ENCODE results near the gene RPS6KC1. TPM values are rescaled to one million over a fixed set of nuclear protein-coding genes. Genes with fewer than 3 reads are reported as not detected.

Gene RPS6KC1
- total and polyA plus RNA-seq, 4 donors, result 2.9 to 41.6 (median 11.1) TPM

- DNase-seq, result no peak
- no peaks in the 10 kb centered on the region for H3K4me1 ChIP-seq (ENCODE audit: control insufficient read depth in 5 of 5, insufficient read depth in 5 of 5, low read length in 5 of 5)
- H3K9me3 ChIP-seq (ENCODE audit: control insufficient read depth in 4 of 4, insufficient read depth in 3 of 4, low read length in 3 of 4), result no peaks in the 10 kb centered on the region
- ATAC-seq (ENCODE audit: insufficient read depth, low FRiP score), result no peak
- H3K36me3 ChIP-seq (ENCODE audit: control insufficient read depth in 4 of 4, insufficient read depth in 4 of 4, low read length in 4 of 4), result peaks cover 0 to 7% (median 4%) of the 10 kb centered on the region in 4 donors
- no peak overlapping the region for H3K9ac ChIP-seq (ENCODE audit: insufficient read depth in 1 of 2, low read length in 2 of 2)
- H3K27me3 ChIP-seq (ENCODE audit: control insufficient read depth in 3 of 3, insufficient read depth in 3 of 3, low read length in 2 of 3), result no peaks in the 10 kb centered on the region
- TF ChIP-seq, protein P1, sequence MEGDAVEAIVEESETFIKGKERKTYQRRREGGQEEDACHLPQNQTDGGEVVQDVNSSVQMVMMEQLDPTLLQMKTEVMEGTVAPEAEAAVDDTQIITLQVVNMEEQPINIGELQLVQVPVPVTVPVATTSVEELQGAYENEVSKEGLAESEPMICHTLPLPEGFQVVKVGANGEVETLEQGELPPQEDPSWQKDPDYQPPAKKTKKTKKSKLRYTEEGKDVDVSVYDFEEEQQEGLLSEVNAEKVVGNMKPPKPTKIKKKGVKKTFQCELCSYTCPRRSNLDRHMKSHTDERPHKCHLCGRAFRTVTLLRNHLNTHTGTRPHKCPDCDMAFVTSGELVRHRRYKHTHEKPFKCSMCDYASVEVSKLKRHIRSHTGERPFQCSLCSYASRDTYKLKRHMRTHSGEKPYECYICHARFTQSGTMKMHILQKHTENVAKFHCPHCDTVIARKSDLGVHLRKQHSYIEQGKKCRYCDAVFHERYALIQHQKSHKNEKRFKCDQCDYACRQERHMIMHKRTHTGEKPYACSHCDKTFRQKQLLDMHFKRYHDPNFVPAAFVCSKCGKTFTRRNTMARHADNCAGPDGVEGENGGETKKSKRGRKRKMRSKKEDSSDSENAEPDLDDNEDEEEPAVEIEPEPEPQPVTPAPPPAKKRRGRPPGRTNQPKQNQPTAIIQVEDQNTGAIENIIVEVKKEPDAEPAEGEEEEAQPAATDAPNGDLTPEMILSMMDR (IDR thresholded peaks at IDR 0.05; ENCODE audit: control extremely low read depth, extremely low read depth), result no peak
- H3K27ac ChIP-seq (ENCODE audit: low read depth in 1 of 2, low read length in 1 of 2), result no peak overlapping the region
- no peak overlapping the region for H3K4me3 ChIP-seq
- WGBS, 2 donors, result 96% methylated on average over 2 of the region's 2 CpGs
Measured at GRCh38 chr1:213075725-213076124, 24.7 kb downstream of the RPS6KC1 start.

DNA sequence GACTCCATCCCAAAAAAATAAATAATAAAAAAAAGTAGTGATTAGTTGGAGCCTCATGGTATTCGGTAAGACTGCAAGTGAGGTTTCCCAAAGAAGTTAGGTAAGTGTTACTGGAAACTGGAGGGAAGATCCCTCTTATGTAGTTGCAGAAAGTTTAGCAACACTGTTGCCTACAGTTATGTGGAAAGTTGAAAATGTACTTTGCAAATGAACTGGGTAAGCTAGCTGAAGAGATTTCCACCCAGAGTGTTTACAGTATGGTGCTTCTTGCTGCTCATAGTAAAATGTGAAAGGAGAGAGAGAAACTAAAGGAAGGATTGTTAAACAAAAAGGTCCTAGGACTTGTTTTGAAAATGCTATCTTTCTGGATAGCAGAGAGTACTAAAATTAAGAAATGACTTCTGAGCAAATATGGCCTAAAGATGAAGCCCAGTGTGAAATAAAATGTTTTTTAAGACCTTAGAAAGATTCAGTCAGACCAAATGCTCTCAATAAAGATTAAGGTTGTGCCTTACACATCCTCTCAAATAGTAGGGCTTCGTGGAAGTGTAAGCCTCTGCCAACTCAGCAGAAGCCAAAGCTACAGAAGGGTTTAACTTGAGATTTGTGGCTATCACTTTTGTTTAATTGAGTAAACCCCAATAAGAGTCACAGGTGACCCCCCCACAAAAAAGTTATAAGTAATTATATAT, 31.5 kb downstream of the RPS6KC1 start:
- H3K27me3 ChIP-seq (ENCODE audit: control insufficient read depth in 3 of 3, insufficient read depth in 3 of 3, low read length in 2 of 3), result no peaks in the 10 kb centered on the region
- ATAC-seq (ENCODE audit: insufficient read depth, low FRiP score) (no peak), DNase-seq (no peak)
- 77 to 88% methylated on average over 2 of the region's 2 CpGs for WGBS, 2 donors
- peaks cover 16 to 20% (median 18%) of the 10 kb centered on the region in 4 donors for H3K36me3 ChIP-seq (ENCODE audit: control insufficient read depth in 4 of 4, insufficient read depth in 4 of 4, low read length in 4 of 4)
- no peak overlapping the region for H3K27ac ChIP-seq (ENCODE audit: low read depth in 1 of 2, low read length in 1 of 2)
- H3K9me3 ChIP-seq (ENCODE audit: control insufficient read depth in 4 of 4, insufficient read depth in 3 of 4, low read length in 3 of 4), result no peaks in the 10 kb centered on the region
- TF ChIP-seq, protein P1 (IDR thresholded peaks at IDR 0.05; ENCODE audit: control extremely low read depth, extremely low read depth), result no peak
- no peaks in the 10 kb centered on the region for H3K4me1 ChIP-seq (ENCODE audit: control insufficient read depth in 5 of 5, insufficient read depth in 5 of 5, low read length in 5 of 5)
- no peak overlapping the region for H3K9ac ChIP-seq (ENCODE audit: insufficient read depth in 1 of 2, low read length in 2 of 2)
- H3K4me3 ChIP-seq, result no peak overlapping the region

GRCh38 chr1:213083112-213083445, 32.0 kb downstream of the RPS6KC1 start:
- H3K27ac ChIP-seq (ENCODE audit: low read depth in 1 of 2, low read length in 1 of 2), result no peak overlapping the region
- DNase-seq (no peak), ATAC-seq (ENCODE audit: insufficient read depth, low FRiP score) (no peak)
- WGBS, 2 donors, result 90 to 92% methylated on average over 3 of the region's 3 CpGs
- H3K9ac ChIP-seq (ENCODE audit: insufficient read depth in 1 of 2, low read length in 2 of 2), result no peak overlapping the region
- H3K36me3 ChIP-seq (ENCODE audit: control insufficient read depth in 4 of 4, insufficient read depth in 4 of 4, low read length in 4 of 4), result peaks cover 18 to 23% (median 21%) of the 10 kb centered on the region in 4 donors
- H3K4me3 ChIP-seq, result no peak overlapping the region
- H3K4me1 ChIP-seq (ENCODE audit: control insufficient read depth in 5 of 5, insufficient read depth in 5 of 5, low read length in 5 of 5), result no peaks in the 10 kb centered on the region
- TF ChIP-seq, protein P1 (IDR thresholded peaks at IDR 0.05; ENCODE audit: control extremely low read depth, extremely low read depth), result no peak
- no peaks in the 10 kb centered on the region for H3K9me3 ChIP-seq (ENCODE audit: control insufficient read depth in 4 of 4, insufficient read depth in 3 of 4, low read length in 3 of 4)
- H3K27me3 ChIP-seq (ENCODE audit: control insufficient read depth in 3 of 3, insufficient read depth in 3 of 3, low read length in 2 of 3), result no peaks in the 10 kb centered on the region

GRCh38 chr1:213087911-213088310, 36.9 kb downstream of the RPS6KC1 start:
- H3K27ac ChIP-seq (ENCODE audit: low read depth in 1 of 2, low read length in 1 of 2), result no peak overlapping the region
- no peak overlapping the region for H3K4me3 ChIP-seq
- DNase-seq, result no peak
- H3K9me3 ChIP-seq (ENCODE audit: control insufficient read depth in 4 of 4, insufficient read depth in 3 of 4, low read length in 3 of 4), result no peaks in the 10 kb centered on the region
- ATAC-seq (ENCODE audit: insufficient read depth, low FRiP score), result no peak
- 90 to 94% methylated on average over 3 of the region's 3 CpGs for WGBS, 2 donors
- peaks cover 7 to 20% (median 11%) of the 10 kb centered on the region in 4 donors for H3K36me3 ChIP-seq (ENCODE audit: control insufficient read depth in 4 of 4, insufficient read depth in 4 of 4, low read length in 4 of 4)
- H3K9ac ChIP-seq (ENCODE audit: insufficient read depth in 1 of 2, low read length in 2 of 2), result no peak overlapping the region
- H3K27me3 ChIP-seq (ENCODE audit: control insufficient read depth in 3 of 3, insufficient read depth in 3 of 3, low read length in 2 of 3), result no peaks in the 10 kb centered on the region
- no peaks in the 10 kb centered on the region for H3K4me1 ChIP-seq (ENCODE audit: control insufficient read depth in 5 of 5, insufficient read depth in 5 of 5, low read length in 5 of 5)
- TF ChIP-seq, protein P1 (IDR thresholded peaks at IDR 0.05; ENCODE audit: control extremely low read depth, extremely low read depth), result no peak
